ENCODE measurements around the gene ZDHHC14.

- no peak for TF ChIP-seq CTCF (IDR thresholded peaks at IDR 0.05; ENCODE audit: low read depth, low read length)
- TF ChIP-seq POLR2A (IDR thresholded peaks at IDR 0.05; ENCODE audit: extremely low read depth, insufficient read length) = no peak
- no peak for TF ChIP-seq MYC (IDR thresholded peaks at IDR 0.05; ENCODE audit: low read depth, low read length)
These were observed 17.2 kb downstream of the ZDHHC14 start for GRCh38 chr6:157398151-157398550.

All from NB4 (cell line).